Measurements from ENCODE around the gene PKNOX2.

The PKNOX2 gene

DNA sequence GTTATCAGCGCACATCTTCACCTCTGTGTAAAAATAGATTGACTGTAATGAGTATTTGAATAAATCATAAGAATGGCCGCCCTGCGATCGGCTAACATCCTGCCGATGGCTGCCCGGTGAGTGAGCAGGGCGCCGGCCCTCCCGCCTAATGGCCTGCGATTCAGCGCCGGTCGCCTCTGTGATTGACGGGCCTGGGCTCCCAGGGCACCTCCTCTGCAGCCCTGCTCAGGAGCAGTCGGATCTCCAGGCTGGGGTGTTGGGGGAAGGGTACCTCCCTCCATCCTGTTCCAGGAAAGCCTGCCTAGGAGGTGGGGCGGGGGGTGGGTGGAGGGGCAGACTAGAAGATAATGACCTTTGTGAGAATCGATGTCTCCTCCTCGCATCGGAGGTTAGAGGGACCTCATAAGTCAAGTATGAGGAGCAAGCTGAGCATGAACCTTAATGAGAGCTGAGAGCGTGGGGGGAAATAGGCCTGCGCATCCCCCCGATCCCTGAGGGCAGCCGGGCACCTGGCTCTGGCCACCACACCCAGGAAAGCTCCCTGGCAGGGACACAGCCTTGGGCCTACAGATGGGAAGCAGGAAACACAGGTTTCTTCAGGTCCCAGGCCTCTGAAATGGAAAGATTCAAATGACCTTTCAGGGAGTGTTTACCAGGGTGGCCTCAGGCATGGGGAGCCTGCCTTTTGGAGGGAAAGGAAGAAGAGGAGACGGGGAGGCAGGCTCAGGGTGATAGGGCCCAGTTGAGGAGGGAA is 71.7 kb downstream of the PKNOX2 start:
- no peak for DNase-seq (ENCODE audit: low spot score)

- DNase-seq (ENCODE audit: low spot score), result no peak
Observed at GRCh38 chr11:125239585-125240560, 75.3 kb downstream of the PKNOX2 start.

DNA sequence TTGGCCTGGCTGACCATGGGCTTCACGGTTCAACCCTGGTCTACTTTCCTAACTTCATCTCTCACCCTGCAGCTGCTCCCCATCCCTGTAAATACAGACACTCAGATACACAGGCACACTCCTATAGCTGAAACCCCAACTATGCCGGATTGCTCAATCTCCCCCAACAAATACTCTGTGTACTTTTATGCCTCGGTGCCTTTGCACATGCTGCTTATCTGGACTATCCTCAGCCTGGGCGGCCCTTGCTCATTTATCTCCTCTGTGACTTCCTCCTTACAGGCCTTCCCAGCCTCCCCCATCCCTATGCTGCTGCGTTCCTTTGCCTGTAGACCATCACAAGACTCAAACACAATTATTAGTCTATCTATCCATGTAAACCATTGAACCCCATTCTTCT is 76.6 kb downstream of the PKNOX2 start:
- DNase-seq (ENCODE audit: low spot score), result no peak

GRCh38 chr11:125242141-125242775 is 77.7 kb downstream of the PKNOX2 start:
- no peak for DNase-seq (ENCODE audit: low spot score)

DNA sequence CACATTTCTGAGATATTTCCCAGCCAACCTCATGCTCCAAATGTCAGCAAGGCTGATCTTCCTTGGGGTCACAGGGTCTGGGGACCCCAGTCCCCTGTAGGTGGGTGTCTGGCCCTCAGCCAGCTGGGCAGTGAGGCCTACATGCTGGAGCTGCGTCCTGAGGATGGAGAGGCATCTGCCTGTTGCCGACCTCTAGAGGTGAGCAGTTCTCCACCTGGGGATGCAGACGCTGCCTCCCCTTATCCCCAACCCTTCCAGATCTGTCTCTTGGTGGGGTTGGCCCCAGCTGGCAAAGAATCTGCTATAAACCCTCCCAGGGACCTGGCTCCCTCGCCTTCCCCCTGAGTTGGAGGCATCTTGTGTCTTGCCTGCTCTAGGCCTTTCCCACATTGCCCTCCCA is 79.6 kb downstream of the PKNOX2 start:
- DNase-seq (ENCODE audit: low spot score), result no peak

DNA sequence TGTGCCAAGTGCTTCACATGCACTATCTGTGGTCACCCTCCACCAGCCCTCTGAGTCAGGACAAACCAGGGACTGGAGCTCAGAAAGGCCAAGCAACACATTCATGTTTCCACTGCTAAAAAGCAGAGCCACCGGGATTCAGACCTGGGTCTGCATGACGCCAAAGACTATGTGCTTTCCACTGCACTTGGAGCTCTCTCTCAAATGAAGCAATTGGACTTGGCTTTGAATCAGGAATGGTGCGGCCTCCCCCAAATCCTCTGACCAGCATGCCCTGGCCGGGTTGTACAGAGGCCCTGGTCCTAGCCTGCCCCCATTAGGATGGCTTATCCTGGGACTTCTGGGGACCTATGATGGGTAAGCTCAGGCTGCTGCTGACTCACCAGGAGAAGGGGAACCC is 80.7 kb downstream of the PKNOX2 start:
- no peak for DNase-seq (ENCODE audit: low spot score)

GRCh38 chr11:125247431-125247830 is 82.9 kb downstream of the PKNOX2 start:
- no peak for DNase-seq (ENCODE audit: low spot score)

DNA sequence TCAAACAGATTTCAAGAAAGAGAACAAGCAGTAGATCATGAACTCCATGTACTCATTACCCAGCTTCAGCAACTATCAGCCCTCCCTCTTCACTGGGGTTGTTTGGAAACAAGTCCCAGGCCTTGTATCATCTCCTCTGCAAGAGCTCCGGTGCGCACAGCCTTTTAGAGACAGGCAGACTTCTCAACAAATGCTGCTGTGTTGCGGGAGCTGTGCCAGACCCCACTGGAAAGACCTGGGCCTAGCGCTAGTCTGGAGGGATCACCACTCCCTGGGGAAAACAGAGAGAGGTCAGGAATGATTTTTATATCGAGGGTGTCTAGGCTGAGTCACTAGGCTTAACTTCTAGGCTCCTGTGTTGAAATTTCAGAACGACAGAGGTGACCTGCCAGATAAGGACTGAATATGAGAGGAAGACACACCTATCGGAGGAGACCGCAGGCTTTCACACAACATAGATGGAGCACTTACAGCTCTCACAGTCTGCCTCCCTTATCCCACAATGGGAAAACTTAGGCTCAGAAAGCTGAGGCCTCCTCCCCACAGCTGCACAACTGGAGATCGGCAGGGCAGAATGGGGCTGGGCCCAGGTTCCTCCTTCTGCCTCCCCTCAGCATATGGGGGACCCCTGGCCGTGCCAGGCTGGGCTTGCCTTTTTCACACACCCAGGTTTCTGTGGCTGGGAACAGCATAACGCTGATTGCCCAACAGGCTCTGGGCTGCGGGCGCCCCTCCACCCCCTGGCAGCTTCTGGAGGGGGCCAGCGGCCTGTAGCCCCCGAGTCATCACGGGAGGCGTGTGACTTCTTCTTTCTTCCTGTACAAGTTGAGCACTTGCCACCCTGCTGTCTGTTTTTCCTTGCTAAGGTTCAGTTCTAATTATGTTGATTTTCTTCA is 86.0 kb downstream of the PKNOX2 start:
- no peak for DNase-seq (ENCODE audit: low spot score)

DNA sequence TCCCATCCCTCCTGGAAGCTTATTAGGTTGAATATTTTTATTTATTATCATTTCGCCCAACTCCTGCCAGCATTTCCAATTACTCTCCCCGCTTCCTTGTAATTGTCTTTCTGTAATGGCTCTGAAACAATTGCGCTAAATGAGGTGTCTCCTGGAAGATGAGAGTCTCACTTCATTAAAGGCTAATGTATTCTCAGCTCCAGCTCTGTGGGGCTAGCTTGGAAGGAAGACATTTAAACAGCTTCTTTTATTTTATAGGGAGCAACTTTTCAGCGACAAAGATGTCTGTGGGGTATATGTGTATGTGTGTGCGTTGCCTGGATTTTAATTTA is 86.6 kb downstream of the PKNOX2 start:
- no peak for DNase-seq (ENCODE audit: low spot score)

DNA sequence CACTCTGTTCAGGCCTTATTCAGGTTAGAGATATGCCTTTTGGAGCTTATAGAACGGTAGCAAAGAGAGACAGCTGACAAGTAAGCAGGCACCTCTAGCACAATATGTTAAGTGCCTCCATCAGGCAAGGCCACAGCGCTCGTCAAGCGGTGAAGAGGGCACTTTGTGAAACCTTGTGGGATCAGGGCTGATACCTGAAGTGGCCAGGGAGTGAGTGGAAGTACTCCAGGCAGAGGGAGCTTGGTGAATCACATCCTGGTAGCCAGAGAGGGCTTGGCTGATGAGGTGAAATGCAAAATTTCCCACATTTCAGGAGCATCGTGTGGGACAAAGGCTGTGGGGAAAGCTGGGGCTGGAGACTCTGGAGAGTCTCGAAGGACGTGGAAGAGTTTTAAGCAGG is 87.4 kb downstream of the PKNOX2 start:
- DNase-seq (ENCODE audit: low spot score), result no peak

GRCh38 chr11:125253289-125253688 is 88.7 kb downstream of the PKNOX2 start:
- no peak for DNase-seq (ENCODE audit: low spot score)

- DNase-seq (ENCODE audit: low spot score), result no peak
Observed at GRCh38 chr11:125253795-125254525, 89.4 kb downstream of the PKNOX2 start.

DNA sequence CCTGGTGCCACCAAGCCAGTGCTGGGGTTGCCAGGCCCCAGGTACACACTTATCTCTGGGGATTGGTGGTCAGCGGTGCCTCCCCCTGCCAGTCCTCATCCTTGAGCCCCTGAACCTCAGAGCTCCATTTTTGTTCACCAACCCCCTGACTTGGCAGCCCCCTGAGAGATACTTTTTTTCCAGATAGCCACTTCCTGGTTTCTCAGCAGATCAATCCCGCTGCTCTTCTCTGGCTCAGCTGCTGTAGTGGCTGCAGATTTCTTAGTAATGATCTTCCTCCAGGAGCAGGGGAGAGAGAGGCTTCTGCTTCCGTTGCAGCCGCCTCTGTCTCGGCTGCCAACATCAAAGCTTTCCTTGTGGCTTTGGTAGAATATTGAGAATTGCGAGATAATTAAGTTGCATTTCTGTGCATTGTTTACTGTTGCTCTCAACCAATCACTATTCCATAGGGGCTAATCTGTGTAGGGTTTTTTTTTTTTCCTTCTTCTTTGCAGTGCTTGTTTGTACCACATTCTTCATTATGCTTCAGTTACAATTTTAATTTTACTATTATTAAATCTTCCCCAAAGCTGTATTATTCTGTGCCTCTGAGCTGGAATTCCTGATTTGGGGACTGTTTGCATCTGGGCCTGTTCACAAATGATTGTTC is 92.1 kb downstream of the PKNOX2 start:
- no peak for DNase-seq (ENCODE audit: low spot score)

- DNase-seq (ENCODE audit: low spot score), result no peak
Observed at GRCh38 chr11:125257190-125257579, 92.6 kb downstream of the PKNOX2 start.

DNA sequence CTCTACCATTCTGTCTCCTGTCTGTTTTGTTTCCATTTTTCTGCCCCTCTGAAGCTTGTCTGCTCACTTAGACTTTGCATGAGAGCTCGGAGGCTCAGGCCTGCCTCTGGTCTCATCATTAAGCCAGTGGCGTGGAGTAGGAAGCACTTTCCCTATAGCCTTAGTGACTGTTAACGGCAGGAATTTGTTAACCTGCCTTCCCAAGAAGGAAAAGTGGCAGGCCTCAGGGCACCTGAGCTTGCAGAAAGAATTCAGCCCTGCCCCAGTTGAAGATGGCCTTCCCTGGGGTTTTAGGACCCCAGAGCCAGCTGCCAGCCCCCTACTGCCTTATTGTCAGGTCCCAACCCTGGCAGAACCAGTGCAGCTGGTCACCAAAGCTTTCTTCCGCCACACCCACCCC is 93.2 kb downstream of the PKNOX2 start:
- no peak for DNase-seq (ENCODE audit: low spot score)

DNA sequence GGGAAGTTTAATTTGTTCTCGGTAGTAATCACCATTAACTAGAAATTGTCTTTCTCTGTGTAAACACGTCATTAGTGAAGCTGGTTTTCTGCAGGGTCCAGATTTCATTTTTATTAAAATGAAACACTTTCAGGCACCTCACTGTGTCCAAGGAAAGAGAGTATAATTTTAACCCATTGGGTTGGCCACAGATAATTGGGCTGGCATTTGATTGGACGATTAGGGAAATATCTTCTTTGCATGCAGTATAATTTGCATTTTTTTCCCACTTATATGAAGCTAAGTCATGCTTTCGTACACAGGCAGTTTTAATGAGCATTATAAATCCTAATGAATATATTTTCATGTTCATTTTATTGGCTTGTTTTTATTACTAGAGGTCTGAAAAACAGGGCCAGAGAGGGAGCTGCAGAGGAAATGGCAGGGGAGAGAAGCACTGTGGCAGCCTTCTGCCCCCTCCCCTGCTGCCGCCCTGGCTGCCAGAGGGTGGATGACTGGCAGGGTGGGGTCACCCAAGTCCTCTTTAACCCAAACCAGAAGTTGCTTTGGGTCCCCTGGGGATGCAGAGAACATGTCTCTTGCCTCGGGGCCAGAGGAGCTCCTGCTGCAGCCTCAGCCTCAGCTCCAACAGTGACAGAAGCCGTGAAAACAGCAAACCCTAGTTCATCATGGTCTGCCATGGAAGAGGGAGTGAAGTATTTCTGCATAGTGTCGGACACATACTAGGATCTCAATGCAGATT is 93.9 kb downstream of the PKNOX2 start:
- no peak for DNase-seq (ENCODE audit: low spot score)

GRCh38 chr11:125261588-125261987 is 97.0 kb downstream of the PKNOX2 start:
- no peak for DNase-seq (ENCODE audit: low spot score)

GRCh38 chr11:125262194-125262829 is 97.8 kb downstream of the PKNOX2 start:
- no peak for DNase-seq (ENCODE audit: low spot score)

DNA sequence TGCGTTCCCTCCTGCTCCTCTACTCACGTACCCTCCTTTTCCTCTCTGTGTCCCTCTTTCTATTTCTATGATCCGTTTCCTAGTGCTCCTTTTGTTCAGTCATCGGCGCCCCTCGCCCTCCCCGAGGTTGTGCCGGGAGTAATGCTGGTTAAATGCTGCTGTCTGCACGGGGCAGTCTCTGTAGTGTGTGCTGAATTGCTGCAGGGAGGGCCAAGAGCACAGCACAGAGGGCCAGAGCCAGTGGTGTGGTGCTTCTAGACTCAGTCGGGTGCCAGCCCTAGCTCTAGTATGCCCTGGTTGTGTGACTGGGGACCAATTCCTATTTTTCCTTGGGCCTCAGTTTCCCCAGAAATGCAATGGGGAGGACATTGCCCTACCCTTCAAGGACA is 98.3 kb downstream of the PKNOX2 start:
- no peak for DNase-seq (ENCODE audit: low spot score)

All from CD4-positive, alpha-beta T cell treated with Interleukin-6 at 100 ng/mL for 8 hours (primary cell).